Keratinocyte (primary cell): Measurements from ENCODE around the gene C5. TPM values are rescaled to one million over a fixed set of nuclear protein-coding genes. Genes with fewer than 3 reads are reported as not detected.

ENCODE experiments used
- DNase-seq: peaks from one replicate; pipeline ENCODE4 v3.0.0-alpha.2; 2011; ENCODE audit warnings: low read depth, missing footprints, low spot score
- FAIRE-seq: peaks from 2 replicates; lab custom pipeline; 2011; peaks lifted over from hg19 to GRCh38; lab: Jason Lieb, UNC
- H2AFZ ChIP-seq: 2 replicates; pipeline ENCODE4 v1.6.0; 2012; ENCODE audit warnings: low read length, control low read depth, inconsistent platforms; ENCODE audit not compliant: control insufficient read depth
- H3K27ac ChIP-seq: 2 replicates; pipeline ENCODE4 v1.5.1; 2011; ENCODE audit warnings: low read length; ENCODE audit not compliant: control insufficient read depth, insufficient read depth
- H3K27me3 ChIP-seq: 3 replicates; pipeline ENCODE4 v1.6.0; 2011; ENCODE audit warnings: low read length; ENCODE audit not compliant: control insufficient read depth, insufficient read depth; ENCODE audit errors: extremely low read depth
- H3K36me3 ChIP-seq, 2 experiments: 2 replicates in 1 of 2; 3 replicates in 1 of 2; pipeline ENCODE4 v1.5.1; 2011; ENCODE audit warnings: low read length in 2 of 2, mild to moderate bottlenecking in 1 of 2; ENCODE audit not compliant: control insufficient read depth in 2 of 2, insufficient read depth in 2 of 2; ENCODE audit errors: extremely low read depth in 1 of 2
- H3K4me1 ChIP-seq: 3 replicates; pipeline ENCODE4 v1.5.1; 2011; ENCODE audit warnings: low read length; ENCODE audit not compliant: control insufficient read depth, insufficient read depth; ENCODE audit errors: extremely low read depth
- H3K4me2 ChIP-seq: 3 replicates; pipeline ENCODE4 v1.6.0; 2011; ENCODE audit warnings: low read depth, low read length; ENCODE audit not compliant: control insufficient read depth, insufficient read depth; ENCODE audit errors: extremely low read depth
- H3K4me3 ChIP-seq, 3 experiments: fragments of 200-600 bp in 1 of 3; sonication (generic) in 1 of 3; 2 replicates in 2 of 3; 3 replicates in 1 of 3; pipeline ENCODE4 v1.5.1; 2011 to 2016; ENCODE audit warnings: low read length in 3 of 3, mild to moderate bottlenecking in 3 of 3, control low read depth in 2 of 3, inconsistent platforms in 1 of 3, low read depth in 1 of 3, mixed read lengths in 1 of 3, mixed run types in 1 of 3, moderate library complexity in 1 of 3; ENCODE audit not compliant: control insufficient read depth in 2 of 3, insufficient read depth in 2 of 3; ENCODE audit errors: extremely low read depth in 1 of 3
- H3K79me2 ChIP-seq: 2 replicates; pipeline ENCODE4 v1.6.0; 2012; ENCODE audit warnings: low read length; ENCODE audit not compliant: control insufficient read depth, insufficient read depth
- H3K9ac ChIP-seq: 3 replicates; pipeline ENCODE4 v1.6.0; 2011; ENCODE audit warnings: low read length; ENCODE audit not compliant: control insufficient read depth, insufficient read depth; ENCODE audit errors: extremely low read depth
- H3K9me1 ChIP-seq: 3 replicates; pipeline ENCODE4 v1.6.0; 2011; ENCODE audit warnings: low read length; ENCODE audit not compliant: control insufficient read depth, insufficient read depth; ENCODE audit errors: extremely low read depth
- H3K9me3 ChIP-seq: 2 replicates; pipeline ENCODE4 v1.5.1; 2012; ENCODE audit warnings: low read depth, low read length; ENCODE audit not compliant: control insufficient read depth
- H4K20me1 ChIP-seq: 3 replicates; pipeline ENCODE4 v1.6.0; 2011; ENCODE audit warnings: low read length; ENCODE audit not compliant: control insufficient read depth, insufficient read depth; ENCODE audit errors: extremely low read depth
- EZH2 ChIP-seq: IDR thresholded peaks from one replicate; pipeline ENCODE4 v1.6.1; 2012; ENCODE audit warnings: inconsistent platforms, mild to moderate bottlenecking, low read length, moderate library complexity
- dilution Hi-C: fragments of 300-500 bp; cut with MboI; formaldehyde crosslinking; loops from one replicate; pipeline ENCODE4 v1.7.0; 2020; ENCODE audit warnings: low sequenced_read_pairs; ENCODE audit not compliant: extremely low pct_ligation_motif_present
- polyA plus RNA-seq, 5 experiments: library from polyadenylated mRNA; depleted of rRNA in 3 of 5; stranded (reverse) in 3 of 5; stranded (forward) in 1 of 5; unstranded in 1 of 5; fragments of >200 nt; gene quantifications; 1 replicate in 1 of 5; 2 replicates in 3 of 5; 3 replicates in 1 of 5; pipeline versions ENCODE4 v1.2.1 to v1.2.3, GENCODE V29; 2011 to 2012; ENCODE audit warnings: missing spikeins in 2 of 5, low read depth in 1 of 5, low replicate concordance in 1 of 5
- TF ChIP-seq, protein P1 (sequence below), 3 experiments: IDR thresholded peaks in 1 of 3; conservative IDR thresholded peaks in 1 of 3; optimal IDR thresholded peaks in 1 of 3; 2 replicates in 2 of 3; 3 replicates in 1 of 3; pipeline versions ENCODE3 to v1.5.1; 2011; ENCODE audit warnings: low read length in 3 of 3, mild to moderate bottlenecking in 3 of 3, moderate library complexity in 2 of 3, control low read depth in 1 of 3, inconsistent platforms in 1 of 3; ENCODE audit not compliant: insufficient read depth in 2 of 3; ENCODE audit errors: extremely low read depth in 1 of 3

The C5 gene
- polyA plus RNA-seq, 1 donor (not counting 4 experiments of a cell fraction or from before 2014, with no cell fraction given): 0.76 TPM

DNA sequence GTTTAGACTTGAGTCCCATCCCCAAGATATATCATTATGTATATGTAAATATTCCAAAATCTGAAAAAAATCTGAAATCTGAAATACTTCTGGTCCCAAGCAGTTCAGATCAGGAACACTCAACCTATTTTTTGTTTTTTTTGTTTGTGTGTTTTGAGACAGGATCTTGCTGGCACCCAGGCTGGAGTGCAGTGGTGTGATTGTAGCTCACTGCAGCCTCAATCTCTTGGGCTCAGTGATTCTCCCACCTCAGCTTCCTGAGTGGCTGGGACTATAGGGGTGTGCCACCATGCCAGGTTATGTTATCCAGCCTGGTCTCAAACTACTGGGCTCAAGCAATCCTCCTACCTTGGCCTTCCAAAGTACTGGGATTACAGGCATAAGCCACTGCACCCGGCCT is 72.8 kb downstream of the C5 start:
- dilution Hi-C loops: no loop called here
- H2AFZ ChIP-seq: no peak overlapping the region
- H3K4me3 ChIP-seq: no peak overlapping the region
- H3K9me3 ChIP-seq: no peaks in the 10 kb centered on the region
- TF ChIP-seq, protein P1, sequence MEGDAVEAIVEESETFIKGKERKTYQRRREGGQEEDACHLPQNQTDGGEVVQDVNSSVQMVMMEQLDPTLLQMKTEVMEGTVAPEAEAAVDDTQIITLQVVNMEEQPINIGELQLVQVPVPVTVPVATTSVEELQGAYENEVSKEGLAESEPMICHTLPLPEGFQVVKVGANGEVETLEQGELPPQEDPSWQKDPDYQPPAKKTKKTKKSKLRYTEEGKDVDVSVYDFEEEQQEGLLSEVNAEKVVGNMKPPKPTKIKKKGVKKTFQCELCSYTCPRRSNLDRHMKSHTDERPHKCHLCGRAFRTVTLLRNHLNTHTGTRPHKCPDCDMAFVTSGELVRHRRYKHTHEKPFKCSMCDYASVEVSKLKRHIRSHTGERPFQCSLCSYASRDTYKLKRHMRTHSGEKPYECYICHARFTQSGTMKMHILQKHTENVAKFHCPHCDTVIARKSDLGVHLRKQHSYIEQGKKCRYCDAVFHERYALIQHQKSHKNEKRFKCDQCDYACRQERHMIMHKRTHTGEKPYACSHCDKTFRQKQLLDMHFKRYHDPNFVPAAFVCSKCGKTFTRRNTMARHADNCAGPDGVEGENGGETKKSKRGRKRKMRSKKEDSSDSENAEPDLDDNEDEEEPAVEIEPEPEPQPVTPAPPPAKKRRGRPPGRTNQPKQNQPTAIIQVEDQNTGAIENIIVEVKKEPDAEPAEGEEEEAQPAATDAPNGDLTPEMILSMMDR (optimal IDR thresholded peaks at IDR 0.05 in 1 of 3, IDR thresholded peaks at IDR 0.05 in 1 of 3, conservative IDR thresholded peaks at IDR 0.05 in 1 of 3; ENCODE audit: extremely low read depth in 1 of 3, insufficient read depth in 2 of 3, low read length in 3 of 3): no peak
- TF ChIP-seq EZH2: no peak
- H3K4me1 ChIP-seq: peaks cover 4% of the 10 kb centered on the region
- H3K36me3 ChIP-seq: no peaks in the 10 kb centered on the region
- H3K27me3 ChIP-seq: no peaks in the 10 kb centered on the region
- no peak overlapping the region for H3K27ac ChIP-seq
- H3K9ac ChIP-seq: no peak overlapping the region
- FAIRE-seq (no peak), DNase-seq (no peak)
- no peaks in the 10 kb centered on the region for H4K20me1 ChIP-seq
- no peaks in the 10 kb centered on the region for H3K79me2 ChIP-seq
- no peaks in the 10 kb centered on the region for H3K9me1 ChIP-seq
- no peak overlapping the region for H3K4me2 ChIP-seq

DNA sequence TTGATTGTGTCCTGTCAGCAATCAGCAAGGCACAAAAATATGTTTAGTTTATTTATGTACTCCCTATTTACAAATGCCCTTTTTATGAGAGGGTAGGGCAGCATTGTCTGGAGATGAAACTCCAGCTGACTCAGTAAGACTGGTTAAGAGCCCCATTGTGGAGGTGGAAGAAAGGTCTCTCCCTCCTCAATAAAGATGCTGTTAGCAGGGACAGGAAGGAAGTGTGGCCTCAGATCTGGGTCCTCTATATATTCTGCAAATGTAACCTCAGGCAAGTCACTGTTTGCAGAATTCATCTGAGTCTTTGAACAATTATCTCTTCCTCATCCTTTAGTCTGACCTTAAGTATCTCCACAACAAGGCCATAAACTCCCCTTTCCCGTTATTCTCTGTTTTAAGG is 75.2 kb downstream of the C5 start:
- Histone ChIP-seq H3K27me3 (no peaks in the 10 kb centered on the region), H3K27ac (no peak overlapping the region), H4K20me1 (no peaks in the 10 kb centered on the region), H3K9me3 (no peaks in the 10 kb centered on the region), H3K79me2 (no peaks in the 10 kb centered on the region), H3K9me1 (no peaks in the 10 kb centered on the region), H3K9ac (no peak overlapping the region), H2AFZ (no peak overlapping the region), H3K4me1 (peaks cover 4% of the 10 kb centered on the region), H3K4me2 (no peak overlapping the region), H3K36me3 (no peaks in the 10 kb centered on the region), H3K4me3 (no peak overlapping the region)
- no peak for FAIRE-seq
- TF ChIP-seq EZH2: no peak
- TF ChIP-seq, protein P1 (optimal IDR thresholded peaks at IDR 0.05 in 1 of 3, IDR thresholded peaks at IDR 0.05 in 1 of 3, conservative IDR thresholded peaks at IDR 0.05 in 1 of 3; ENCODE audit: extremely low read depth in 1 of 3, insufficient read depth in 2 of 3, low read length in 3 of 3): no peak
- dilution Hi-C loops: no loop called here
- no peak for DNase-seq
